NCI-H510A treated with DMSO at 0.1 percent for 48 hours (cell line): Measurements from ENCODE around the gene SELENOS.
A peak's percentile ranks its signal among the peaks of the same experiment; 100 is the strongest.
"Not testable (repeated sequence)": the region's sequence is repeated elsewhere in the genome, so short reads cannot be mapped to it uniquely, and the experiment has no call there.

ENCODE experiments used
- DNase-seq: peaks from one replicate; lab custom pipeline; 2025; lab: John Stamatoyannopoulos, UW

SELENOS gene

DNA sequence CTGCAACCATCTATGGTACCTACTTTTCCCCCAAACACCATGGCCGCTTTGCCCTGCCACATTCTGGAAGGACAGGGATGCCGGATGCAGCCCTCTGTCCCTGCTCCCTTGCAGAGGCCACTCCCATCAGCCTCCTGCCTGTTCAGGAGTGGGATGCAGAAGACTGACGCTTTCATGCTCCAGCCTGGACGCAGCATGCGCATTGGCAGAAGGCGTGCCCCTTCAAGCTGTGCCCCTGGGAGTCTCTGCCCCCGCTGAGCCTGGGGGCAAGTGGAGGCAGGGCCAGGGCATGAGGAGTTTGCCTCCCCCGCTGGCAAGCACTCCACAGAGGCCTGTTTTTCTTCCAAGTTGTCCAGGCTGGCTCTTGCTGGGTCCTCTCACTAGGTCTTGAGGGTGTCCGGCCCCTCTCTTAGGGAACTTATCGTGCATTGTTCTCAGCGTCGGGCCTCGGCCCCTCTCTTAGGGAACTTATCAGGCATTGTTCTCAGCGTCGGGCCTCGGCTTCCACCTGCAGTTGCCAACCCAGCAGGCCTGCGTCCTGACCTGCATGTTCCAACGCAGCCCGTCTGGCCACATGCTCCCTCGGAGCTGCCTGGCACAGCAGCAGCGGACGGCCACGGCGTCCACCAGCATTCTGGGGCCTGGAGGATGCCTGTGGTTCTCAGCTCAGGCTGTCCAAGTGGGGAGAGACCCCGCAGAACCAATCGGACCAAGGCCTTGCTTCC lies 32.3 kb upstream of the SELENOS start:
- DNase-seq = no peak

DNA sequence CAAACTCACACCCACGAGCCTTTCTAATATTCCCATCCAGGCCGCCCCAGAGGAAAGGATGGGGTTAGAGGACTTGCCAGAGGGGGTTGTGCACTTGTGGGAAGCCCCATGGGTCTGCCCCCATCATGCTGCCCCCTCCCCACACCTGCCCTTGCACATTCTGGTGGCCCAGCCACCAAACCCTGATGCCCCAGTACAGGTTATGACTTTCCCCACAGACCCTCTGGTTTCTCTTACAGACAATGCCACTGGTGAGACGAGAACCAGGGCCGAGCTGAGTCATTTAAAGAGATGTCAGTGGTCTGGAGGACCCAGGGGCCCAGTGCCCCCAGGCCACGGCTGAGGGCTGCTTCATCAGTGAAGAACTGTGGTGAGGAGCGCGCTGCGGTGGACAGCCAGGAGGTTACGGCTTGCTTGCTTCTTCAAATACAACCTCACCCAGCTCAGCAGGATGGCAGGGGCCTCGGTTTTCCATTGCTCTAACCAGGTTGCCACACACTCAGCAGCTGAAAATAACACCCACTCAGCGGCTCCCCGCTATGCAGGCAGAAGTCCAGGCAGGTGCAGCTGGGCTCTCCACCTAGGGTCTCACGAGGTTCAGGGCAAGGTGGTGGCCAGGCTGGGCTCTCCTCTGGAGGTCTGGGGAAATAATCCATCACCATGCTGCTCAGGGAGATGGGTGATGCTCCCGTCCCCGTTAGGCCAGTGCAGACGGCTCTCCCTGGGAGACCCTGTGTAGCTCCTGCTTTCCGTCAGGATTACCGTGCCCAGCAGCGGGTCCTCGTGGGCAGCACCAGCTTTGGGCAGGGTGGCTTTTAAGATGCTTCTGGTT lies 31.5 kb upstream of the SELENOS start:
- peak; percentile 14 for DNase-seq

DNA sequence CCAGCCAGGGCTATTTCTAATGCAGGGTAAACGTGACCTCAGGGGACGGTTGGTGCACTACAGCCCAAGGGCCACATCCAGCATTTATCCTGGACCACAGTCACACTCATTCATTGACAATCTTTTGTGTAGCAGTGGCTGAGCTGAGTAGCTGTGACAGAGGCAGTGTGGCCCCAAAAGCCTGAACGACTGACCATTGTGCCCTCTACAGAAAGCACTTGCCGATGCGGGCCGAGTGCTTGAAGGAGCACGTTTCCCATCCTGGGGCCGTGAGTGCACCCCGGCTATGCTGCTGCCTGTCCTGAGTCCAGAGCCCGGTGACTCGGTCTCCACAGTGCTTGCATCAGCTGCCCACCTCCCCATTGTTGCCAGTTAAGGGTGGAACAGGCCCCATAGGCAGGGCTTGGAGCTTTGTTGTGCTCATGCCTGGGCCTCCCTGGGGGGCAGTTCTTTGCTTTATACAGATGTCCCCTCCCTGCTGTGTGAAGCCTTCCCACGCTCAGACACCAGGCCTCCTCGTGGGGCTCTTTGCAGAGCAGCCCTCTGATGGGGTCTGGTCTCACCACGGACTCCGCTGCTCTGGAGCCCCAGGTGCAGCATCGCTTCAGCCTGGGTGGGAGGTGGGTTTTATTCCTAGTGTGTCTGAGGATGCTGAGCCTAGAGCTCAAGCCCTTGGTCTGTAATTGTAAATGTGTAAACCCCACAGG lies 30.8 kb upstream of the SELENOS start:
- no peak for DNase-seq

DNA sequence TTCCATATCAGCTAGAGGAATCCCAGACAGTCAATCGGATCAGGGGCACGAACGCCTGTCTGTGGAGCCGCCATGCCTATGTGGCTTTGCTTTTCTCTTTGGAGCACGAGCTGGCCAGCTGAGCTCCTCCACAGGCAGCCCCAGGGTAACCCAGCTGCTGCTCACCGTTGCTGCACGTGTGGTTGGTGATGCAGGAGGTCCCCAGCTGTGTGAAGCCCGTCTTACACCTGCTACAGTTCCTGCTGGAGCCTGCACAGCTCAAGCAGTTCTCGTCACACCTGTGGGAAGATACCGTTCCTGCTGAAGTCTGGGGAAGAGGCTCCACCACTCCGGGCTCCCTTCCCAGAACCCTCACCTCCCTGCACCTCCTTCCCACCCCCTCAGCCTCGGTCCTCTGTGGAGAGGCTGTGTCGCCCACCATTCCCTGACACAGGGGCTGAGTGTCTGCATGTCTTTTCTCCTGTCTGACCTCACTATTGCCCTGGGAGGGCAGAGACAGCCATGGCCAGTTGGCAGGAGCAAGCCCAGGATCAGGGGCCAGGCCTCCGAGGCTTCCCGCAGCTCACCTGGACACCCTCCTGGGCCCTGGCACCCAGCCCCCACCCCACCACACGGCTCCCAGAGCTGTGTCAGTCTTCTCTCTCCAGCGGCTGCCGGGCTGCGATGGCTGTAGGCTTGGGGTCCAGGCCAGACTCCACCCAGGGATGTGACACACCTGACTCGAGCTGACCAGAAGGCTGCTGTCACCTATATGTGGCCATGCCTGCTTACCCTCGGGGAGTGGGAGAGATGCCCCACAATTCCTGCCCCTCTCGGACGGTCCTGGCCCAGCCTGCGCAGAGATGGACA lies 30.0 kb upstream of the SELENOS start:
- DNase-seq = no peak

DNA sequence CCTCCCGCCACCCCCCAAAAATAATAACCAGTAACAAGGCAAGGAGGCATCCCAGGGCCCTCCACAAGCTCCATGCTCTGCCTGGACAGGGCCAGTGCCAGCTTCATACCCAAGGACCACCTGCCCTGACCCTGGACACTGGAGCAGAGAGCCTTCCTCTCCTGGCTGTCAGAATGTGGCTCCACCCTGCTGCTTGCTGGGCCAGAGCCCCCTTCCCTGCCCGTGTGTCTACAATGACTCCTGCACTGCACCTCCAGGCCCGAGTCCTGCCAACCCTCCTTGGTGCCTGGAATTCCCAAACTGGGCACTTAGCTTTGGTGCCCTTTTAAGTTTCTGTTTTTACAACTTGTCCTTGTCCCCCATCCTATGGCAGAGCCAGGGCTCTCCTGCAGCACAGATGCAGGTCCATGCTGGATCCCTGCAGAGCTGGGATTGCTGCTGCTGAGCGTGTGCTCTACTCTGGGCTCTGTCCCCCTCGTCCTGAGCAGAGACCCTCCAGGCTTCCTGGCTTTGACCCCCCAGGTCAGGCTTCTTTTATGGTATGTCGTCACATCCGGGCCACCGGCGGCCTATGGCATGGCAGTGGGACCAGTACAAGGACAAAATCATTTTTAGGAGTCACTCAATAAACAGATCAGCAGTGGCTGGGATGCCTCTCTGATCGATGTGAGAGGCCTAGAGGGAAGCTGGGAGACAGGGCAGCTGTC lies 29.2 kb upstream of the SELENOS start:
- no peak for DNase-seq

DNA sequence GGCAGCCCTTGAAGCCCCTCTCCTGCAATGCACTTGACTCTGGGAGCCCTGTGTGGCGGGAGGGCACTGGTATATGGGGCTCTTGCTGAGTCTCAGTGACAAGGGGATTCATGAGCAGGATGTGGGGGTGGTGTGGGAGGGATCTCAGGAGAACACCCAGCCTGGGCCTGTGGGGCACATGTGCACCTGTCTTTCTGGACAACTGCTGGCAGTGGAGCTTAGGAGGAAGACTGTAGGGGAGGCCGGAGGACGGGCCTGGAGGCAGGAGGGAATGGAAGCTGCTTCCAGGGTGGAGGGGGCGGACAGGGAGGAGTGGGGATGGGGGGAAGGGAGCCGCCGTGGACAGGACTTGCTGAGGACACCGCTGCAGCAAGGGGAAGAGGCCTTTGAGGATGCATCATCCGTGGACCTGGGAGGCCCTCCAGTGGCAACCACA lies 28.6 kb upstream of the SELENOS start:
- DNase-seq = no peak

DNA sequence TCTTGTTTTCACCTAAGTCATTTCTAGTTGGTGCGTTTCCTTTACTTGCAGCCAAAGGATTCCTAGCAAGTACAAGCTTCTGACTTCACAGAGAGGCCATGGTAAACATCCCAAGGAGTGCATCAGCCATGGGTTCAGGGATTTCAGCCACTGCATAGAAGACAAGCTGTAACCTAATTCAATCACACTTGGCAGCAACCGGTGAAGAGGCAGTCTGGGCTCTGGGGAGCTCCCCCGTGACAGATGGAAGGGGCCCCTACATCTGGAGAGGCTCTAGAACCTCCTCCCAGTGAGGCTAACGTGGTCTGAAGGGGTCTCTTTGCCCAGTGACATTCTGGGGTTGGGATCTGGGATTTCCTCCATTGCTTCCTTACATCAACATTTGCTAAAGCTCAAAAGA lies 26.1 kb upstream of the SELENOS start:
- no peak for DNase-seq

DNA sequence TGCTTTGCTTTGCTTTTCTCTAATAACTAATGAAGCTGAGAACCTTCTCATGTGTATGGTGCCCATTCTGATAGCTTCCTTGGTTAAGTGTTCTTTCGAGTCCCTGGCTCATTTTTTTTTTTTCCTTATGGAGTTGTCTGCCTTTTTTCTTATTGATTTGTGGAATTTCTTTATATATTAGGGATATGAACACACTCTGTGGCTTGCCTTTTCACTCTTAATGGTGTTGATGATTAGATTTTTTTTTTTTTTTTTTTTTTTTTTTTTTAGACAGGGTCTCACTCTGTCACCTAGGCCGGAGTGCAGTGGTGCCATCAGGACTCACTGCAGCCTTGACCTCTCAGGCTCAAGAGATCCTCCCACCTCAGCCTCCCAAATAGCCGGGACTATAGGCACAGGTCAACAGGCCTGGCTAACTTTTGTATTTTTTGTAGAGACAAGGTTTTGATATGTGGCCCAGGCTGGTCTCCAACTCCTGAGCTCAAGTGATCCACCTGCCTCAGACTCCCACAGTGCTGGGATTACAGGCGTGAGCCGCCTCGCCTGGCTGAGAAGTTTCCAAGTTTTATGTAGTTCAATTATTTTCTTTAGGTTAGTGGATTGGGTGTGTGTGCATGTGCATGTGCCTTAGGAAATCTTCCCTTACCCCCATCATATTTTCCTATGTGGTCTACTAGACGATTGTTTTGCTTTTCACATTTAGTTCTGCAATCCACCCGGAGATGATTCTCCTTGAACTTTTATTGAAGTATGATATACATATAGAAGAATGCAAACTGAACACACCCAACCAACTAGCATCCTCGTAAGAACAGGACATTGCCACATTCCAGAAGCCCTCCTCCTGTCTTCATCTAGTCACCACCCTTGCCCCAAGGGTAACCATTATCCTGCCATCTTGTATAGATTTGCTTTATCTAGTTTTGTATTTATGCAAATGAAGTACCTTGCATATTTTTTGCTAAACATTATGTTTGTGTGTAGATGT lies 19.4 kb upstream of the SELENOS start:
- no peak for DNase-seq

DNA sequence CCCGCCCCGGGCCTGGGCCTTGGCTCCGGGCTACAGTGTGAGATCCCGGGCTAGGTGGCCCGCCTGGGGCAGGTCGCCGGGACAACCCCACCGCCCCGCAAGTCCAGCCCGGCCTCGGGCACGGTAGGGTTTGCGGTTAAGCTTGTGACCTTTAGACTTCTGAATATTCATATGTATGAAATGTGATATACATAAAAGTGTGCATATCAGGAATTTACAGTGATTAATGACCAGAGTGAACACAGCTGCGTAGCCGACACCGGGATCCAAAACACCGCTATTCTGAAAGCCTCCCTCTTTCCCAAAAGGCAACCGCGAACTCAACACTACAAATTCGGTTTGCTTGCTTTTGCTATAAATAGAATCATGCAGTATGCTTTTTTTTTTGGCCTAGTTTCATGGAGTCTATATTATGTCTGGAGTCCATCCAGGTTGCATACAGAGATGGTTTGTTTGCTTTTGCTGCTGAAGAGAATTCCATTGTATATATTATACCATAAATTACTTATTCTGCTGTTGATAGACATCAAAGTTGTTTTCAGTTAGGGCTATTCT lies 18.4 kb upstream of the SELENOS start:
- DNase-seq = no peak

DNA sequence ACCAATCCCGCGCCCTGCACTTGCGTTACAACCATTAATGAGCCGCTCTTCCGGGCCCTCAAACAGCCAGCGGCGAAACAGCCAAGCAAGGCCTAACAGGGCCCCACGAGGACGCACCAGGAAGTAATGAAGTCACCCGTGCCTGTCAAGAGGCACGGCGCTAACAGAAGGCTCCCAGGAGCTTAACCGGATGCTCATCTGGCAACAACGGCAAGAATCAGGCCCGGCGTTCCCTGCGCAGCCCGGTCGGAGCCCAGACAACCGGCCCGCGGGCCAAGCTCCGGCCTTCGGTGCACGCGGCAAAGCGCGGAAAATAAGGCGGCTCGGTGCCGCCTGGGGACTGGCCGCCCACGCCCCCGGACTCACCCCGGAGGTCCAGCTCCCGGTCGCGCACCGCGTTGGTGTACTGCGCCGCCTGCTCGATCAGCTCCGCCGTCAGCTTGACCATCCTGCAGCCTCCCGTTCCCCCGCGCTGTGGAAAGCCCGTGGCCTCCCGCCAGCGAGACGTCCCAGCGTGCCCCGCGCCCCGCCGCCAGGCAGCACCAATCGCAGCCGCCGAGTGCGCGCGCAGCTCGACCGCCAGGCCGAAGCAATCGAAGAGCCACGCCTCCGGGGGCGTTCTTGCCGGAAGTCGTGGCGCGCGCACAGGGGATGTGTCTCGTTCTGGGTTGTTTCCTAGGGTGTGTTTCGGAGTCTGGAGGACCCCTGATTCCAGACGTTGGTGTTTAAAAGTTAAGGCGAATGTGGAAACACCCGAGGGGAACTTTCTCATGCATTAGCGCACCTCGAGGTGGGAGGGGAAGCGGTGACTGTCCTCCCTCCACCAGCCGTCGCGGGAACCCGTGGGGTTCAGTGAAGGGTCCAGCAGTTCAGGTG lies 17.7 kb upstream of the SELENOS start, which contains the start of gene SNRPA1:
Gene SNRPA1 (minus strand): TSS at position 518 of the 876 bp plus-strand sequence. CDS start 70 bp downstream, at position 448.
- peak; percentile 67 for DNase-seq

DNA sequence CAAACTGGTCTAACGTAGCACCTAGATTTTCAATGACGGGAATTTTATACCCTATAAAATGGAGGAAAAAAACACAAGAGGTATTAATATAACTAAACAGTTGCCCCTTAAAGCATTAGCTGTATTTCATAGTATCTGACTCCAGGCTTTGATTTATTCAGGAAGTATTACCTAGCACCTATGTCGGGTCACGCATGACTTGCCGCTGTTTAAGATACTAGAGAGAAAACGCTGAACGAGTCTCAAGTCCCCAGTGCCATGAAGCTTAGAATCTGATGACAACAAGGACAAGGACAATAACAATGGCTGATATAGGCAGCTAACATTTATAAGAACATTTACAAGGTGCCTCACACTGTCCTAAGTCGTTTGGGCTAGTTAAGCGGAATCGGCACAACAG lies 15.8 kb upstream of the SELENOS start:
- peak; percentile 5 for DNase-seq

DNA sequence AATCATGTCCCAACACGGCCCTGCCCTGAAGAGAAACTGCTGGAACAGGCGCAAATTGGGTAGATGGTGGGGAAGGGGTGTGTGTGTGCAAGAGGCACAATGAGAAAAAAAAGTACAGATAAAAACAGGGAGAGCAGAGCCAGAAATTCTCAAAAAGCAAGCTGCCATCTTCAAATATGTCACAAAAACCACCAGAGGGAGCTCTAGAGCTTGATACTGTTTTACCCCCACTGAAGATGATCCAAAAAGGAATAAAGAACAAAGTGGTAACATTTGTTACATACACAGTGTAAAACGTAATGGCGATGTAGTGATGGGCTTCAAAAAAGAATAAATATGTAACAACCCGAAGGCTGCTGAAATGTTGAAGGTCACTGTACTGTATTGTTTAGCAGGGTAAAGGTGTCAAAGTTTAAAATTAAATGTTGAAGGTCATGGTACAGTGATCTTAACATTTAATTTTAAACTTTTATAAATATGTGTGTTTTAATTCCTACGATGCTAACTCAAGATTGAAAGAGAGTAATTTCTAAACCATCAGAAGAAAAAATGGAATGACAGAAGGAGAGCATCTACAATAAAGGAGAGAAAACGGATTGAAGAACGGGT lies 11.7 kb upstream of the SELENOS start:
- peak; percentile 16 for DNase-seq

DNA sequence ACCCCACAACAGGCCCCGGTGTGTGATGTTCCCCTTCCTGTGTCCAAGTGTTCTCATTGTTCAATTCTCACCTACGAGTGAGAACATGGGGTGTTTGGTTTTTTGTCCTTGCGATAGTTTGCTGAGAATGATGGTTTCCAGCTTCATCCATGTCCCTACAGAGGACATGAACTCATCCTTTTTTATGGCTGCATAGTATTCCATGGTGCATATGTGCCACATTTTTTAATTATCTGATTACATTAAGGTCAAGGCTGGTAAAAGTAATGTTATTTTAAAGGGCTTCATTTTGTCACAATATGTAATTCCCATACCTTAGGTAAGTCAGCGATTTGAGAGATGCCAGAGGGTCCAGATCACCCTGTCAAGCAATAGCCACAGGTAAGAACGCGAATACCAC lies 10.1 kb upstream of the SELENOS start:
- DNase-seq = not testable (repeated sequence)

DNA sequence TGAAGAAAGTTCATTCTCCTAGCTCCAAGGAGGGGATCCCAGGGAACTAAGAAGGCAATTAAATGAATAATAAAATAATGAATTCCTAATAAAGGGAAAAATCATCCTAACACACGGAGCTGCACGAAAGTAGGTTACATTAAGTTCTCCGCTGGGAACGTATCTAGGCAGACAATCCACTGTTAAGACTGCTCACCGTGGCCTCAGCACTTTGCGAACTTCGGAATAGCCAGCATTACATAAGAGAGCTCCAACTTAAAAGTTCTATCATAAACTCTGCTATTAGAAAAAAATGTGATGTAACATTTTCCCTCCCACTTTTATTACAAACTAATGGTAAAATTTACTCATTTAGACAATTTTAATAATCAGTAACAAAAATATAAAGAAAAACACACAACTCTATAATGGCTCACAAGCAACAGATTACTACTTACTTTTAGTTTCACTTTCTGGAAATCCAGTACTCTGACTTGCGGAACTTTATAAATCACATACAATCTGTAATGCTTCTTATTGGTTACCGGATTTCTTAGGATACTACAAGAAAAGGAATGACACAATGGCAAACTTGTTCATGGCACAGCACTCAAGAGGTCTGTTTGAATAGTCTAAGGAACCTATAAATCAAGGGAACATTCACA lies 9.3 kb upstream of the SELENOS start:
- DNase-seq = no peak

DNA sequence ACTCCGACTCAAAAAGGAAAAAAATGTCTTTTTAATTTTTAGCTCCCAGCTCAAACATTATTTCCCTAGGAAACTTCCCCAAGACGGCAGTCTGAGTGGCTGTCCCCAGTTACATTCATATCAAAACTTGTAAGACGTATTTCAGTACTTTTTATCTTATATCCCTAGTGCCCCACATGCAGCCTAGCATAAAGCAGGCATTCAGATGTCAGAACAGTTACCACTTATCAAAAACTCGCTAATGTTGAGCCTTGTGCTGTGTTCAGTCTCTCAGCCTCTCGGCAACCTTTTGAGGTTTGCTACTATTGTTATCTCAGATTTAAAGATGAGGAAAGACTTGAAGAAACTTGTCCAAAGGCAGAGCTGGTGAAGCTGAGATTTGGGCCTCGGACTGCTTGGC lies 6.6 kb upstream of the SELENOS start:
- DNase-seq = no peak

DNA sequence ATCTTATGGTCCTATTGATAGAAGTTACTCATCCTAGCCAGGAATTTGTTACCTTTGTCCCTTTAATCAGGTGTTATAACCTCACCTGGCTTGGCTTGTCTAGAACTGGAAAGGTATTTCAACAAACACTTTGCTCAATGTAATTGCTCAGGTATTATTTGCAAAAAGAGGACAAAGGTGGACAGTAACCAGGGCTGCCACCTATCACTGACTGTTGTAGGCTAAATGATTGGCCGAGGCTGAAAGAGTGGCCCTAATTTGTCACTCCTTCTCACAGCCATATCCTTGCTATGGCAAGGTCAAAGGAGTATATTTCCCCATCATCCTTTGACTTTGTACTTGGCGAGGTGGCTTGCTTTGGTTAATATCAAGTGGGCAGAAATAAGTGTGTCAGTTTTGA lies 2.7 kb upstream of the SELENOS start:
- DNase-seq = no peak

DNA sequence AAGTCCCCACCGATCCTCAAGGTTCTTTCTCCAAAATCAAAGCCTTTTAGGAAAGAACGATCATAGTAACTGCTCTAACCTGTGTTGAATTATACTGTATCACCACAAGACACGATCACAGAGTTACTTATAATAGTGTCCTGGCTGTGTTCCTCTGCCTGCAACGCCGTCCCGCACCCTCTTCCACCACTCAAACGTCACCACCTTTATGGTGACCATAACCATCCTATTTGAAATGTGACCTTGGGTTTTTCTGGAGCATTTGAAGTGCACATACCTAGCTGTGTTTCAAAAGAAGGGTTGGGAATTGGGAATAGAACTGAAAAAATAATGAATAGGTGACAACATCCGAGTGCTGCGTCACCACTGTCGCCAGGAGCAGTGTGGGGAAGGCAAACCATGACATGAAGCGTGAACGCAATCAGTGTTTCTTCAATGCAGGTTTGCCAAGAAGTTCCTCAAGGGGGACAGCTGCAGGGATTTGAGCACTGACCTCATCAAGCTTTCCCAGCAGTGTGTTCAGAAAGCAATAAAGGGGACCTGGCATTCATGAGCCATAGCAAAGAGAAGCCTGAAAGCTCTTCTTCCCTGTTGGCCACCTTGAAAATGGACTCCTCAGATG lies 769 bp upstream of the SELENOS start:
- no peak for DNase-seq
